Measurements from ENCODE around the gene IL18BP.

Gene IL18BP

DNA sequence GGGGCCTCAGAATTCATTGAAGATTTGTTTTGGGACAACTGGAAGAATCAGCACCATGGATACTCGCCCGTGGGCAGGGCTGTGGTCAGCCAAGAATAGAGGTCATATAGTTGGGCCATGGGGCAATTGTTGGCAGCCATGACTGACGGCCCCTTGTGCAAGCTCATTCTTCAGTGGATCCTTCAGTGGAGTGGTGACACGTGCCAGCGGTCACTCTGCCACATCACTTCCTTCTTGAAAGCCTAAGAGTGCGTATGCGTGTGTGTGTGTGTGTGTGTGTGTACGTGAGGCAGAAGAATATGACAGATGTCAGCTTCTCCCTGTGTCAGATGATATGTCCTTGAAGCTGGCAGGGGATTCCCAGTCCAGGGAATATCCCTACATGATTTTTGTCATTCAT is 1.8 kb upstream of the IL18BP start:
- no peak for DNase-seq (ENCODE audit: low read depth)

GRCh38 chr11:71997594-71997993 is 1.1 kb upstream of the IL18BP start:
- DNase-seq (ENCODE audit: low read depth): no peak

GRCh38 chr11:71998061-71998460 is 648 bp upstream of the IL18BP start:
- DNase-seq (ENCODE audit: low read depth): no peak

DNA sequence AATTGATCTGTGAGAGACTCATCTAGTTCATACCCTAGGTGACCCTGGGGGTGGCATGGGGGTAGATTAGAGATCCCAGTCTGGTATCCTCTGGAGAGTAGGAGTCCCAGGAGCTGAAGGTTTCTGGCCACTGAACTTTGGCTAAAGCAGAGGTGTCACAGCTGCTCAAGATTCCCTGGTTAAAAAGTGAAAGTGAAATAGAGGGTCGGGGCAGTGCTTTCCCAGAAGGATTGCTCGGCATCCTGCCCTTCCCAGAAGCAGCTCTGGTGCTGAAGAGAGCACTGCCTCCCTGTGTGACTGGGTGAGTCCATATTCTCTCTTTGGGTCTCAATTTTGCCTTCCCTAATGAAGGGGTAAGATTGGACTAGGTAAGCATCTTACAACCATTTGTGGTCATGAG is 653 bp downstream of the IL18BP start:
- no peak for DNase-seq (ENCODE audit: low read depth)

GRCh38 chr11:71999798-72000197 is 1.1 kb downstream of the IL18BP start:
- no peak for DNase-seq (ENCODE audit: low read depth)

GRCh38 chr11:72000202-72000867 is 1.6 kb downstream of the IL18BP start:
- DNase-seq (ENCODE audit: low read depth): no peak

- DNase-seq (ENCODE audit: low read depth): no peak
These were observed 2.6 kb downstream of the IL18BP start for GRCh38 chr11:72001285-72001684.

- DNase-seq (ENCODE audit: low read depth): no peak
These were observed 3.3 kb downstream of the IL18BP start for GRCh38 chr11:72001834-72002591.

DNA sequence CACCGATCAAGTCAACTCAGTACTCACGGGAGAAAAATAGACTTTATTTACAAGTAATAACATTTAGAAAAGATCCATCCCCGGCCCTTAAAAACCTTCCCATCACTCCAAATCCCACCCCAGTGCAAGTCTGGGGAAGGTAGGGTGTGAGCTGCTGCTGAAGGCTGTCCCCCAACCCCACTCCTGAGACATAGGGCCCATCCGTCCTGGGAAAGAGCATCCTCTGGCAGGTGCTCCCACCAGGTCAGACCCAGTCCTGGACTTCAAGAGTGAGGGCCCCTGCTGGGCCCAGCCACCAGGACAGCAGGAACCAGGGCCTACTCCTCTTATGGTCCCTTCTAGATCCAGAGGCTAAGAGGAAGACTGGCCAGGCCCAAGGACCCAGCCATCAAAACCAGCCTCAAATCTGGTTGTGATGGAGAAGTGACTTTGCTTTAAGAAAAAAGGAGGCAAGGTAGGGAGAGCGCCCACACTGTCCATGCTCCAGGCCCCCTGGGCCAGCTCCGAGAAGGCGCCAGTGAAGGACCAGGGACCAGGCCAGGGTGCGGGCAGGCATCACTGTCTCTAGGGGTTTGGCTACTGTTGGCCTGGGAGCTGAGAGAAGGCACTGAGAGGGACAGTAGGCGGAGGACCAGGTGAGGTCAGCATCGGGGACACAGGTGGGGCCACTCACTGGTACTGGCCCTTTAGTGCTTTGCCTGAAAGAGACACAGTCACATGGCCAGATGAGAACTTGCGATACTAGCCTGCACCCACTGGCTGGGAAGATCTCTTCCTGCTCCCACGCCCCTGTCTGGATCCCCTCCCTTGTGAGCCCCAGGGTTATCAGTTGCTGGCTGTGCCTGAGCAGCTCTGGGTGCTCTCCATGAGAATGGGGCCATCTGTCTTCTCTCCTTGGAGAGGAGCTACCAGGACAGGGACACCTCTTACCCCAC is 4.4 kb downstream of the IL18BP start:
- DNase-seq (ENCODE audit: low read depth): no peak

DNA sequence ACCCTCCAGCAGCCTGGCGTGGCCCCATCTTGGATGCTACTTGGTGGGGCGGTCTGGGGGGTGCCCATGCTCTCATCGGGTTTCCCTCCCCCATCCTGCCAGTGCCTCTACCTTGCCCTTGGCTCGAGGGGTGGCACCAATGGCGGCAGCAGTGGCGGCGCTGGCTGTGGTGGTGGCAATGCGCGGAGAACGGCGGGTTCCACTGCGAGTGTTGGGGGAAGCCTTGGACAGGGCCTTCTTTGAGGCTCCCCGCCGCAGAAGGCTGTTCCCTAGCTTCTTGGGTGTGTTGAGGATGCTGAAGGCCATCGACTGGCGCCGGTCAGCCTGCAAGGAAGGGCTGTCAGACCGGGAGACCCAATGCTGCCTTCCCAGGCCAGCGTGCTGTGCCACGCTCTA is 5.1 kb downstream of the IL18BP start:
- DNase-seq (ENCODE audit: low read depth): no peak

DNA sequence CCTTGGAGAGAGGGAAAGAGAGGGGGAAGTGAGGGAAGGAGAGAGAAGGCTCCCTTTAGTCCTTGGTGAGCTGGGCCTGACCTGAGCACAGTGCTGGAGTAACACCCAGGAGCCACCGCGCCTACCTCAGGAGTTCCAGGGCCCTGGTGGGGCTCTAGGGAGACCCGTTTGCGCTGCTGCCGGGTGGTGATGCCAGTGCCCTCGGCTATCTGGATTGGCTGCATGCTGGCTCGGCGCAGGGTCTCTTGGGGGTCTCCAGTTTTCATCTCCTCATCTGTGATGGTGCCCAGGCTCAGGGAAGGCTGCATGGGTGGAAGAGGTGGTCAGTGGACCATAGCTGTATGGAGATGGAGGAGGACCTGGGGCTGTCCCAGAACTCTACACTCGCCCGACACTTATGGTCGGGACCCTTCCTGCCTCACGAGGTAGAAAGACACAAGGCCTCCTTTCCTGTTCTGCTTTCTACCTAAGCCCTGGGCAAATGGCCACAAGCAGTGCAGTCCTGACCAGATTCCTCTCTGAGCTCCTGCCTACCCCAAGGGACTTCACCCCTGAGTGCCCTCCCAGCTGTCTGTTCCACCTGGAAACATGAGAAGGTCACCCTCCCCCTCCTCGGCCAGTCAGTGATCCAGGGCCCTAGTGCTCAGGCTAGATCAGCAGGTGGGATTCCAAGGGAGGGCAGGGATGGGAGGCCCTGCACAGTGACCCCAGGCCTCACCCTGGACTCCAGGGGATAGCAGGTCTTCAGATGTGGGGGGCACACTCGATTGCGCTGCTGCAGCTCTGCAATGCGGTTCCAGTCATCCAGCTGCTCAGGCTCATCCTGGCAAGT is 6.0 kb downstream of the IL18BP start:
- DNase-seq (ENCODE audit: low read depth): no peak

DNA sequence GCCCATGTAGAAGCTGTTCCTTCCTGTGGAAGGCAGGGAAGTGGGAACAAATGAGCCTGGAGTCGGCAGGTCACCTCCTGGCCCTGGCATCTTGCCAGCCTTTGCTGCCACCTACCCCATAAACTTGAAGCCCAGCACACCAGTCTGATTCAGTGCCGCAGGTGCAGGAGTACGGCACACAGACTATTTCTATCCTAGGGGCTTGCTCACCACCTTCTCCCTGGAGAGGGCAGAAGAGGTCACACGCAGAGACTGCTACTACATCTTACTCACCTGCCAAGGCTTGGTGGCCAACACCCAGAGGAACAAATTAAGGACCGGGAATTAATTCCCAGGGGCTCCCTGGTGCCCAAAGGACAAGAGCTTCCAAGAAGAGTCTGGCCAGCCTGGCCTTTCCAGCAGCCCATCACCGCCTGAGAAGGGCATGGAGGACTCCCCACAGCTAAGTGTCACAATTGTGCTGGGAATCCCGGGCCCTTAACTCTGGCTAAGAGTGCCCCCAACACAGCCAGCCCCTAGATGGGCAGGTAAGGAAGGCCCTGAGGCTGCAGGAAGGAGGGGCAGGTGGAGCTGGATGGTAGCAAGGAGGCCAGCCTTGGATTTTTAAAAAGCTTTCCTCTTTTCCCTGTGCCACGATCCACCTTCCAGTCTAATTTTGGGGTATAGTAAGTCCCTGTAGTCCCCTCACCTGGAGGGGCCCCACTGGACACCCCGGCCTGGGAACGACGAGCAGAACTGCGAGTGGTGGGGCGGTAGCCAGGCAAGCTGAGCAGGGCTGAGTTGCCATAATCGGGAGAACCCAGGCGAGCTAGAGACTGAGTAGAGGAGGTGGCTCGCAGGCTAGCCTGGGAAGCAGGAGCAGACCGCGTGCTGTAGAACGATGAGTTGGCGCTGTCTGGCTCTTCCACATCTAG is 6.9 kb downstream of the IL18BP start:
- DNase-seq (ENCODE audit: low read depth): no peak

DNA sequence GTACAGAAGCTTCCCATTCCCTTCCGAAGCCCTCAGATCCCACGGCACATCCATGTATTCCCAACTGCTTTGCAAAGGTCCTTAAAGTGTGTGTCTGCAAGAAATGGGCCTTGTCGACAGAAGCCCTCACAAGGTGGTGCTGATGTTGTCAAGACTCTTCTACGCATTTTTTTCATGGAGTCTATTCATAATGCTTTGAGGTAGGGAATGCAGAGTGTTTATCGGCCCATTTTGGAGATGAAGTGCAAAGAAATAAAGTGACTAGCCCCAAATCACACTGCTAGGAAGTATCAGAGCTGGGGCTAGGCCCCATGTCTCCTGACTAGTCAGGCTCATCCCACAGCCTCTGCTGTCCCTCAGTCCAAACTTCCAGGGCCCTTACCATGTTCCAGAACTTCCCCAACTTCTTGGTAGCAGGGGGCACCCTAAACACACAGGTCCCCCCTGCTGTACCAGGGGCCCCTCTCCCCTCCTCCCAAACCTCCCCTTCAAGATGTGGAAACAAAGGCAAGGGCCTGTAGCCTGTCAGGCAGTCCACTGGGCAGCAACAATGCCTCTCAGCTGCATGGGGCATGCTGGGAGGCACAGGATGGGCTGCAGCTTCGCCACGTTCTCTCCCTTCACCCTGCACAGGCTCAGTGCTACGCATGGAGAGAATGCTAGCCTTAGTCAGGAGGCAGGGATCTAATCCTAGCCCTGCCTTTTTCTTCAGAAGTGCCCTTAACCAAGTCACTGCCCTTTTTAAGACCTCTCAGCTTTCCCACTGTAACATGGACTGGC is 7.8 kb downstream of the IL18BP start:
- no peak for DNase-seq (ENCODE audit: low read depth)

GRCh38 chr11:72007089-72007476 is 8.4 kb downstream of the IL18BP start:
- DNase-seq (ENCODE audit: low read depth): no peak

DNA sequence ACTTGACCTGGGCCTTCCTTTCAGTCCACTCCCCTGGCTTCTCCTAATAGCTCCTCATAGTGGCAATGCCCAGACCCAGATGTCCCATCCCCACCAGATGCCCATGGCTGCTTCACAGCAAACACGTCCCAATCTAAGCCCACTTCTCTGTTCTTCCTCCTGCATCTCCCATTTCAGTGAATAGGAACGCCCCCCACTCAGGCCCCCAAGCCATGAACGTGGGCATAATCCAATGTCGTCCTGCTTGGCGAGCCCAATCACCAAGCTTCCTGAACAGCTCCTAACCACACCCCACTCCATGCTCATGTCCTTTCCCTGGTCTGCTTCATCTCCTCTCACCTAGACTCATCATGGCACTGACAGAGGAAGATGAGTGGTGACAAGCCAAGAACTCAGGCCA is 8.9 kb downstream of the IL18BP start:
- no peak for DNase-seq (ENCODE audit: low read depth)

- no peak for DNase-seq (ENCODE audit: low read depth)
These were observed 10.0 kb downstream of the IL18BP start for GRCh38 chr11:72008728-72009127.

- no peak for DNase-seq (ENCODE audit: low read depth)
These were observed 10.4 kb downstream of the IL18BP start for GRCh38 chr11:72009156-72009555.

DNA sequence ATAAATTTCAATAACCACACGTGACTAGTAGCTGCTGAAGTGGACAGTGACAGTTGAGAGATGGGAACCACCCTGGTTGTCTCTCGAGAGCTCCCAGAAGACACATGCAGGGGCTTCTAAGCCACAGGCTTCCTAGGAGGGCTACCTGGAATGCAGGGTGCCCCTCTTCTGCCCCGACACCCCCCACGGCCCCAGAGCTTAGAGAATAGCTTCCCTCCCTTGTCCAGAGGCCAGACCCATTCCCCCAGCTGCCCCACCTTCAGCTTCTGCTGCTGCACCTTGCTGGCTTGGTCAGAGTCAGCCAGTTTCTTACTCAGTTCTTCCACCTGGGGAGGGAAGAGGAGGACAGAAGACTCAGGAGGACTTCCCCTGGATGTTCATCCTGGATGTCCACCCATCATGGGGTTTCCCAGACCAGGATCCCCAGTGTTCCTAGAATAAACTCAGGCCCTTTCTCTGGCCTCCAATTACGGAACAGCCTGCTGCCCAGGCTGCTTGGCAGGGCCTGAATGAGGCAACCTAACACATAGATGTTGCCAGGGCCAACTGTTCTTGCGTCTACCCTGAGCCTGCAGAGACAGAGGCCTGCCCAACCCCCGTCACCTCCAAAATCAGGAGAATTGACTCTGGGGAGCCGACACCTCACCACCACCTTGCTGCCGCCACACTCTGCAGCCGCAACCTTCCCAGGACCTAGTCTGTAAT is 12.0 kb downstream of the IL18BP start:
- DNase-seq (ENCODE audit: low read depth): no peak

- DNase-seq (ENCODE audit: low read depth): no peak
These were observed 13.5 kb downstream of the IL18BP start for GRCh38 chr11:72012091-72012630.

Data from stimulated activated CD4-positive, alpha-beta T cell treated with anti-CD3 and anti-CD28 coated beads, Interleukin-2, amount 100 ng/mL, for 4 hours (primary cell).